Endothelial cell of hepatic sinusoid (primary cell): ENCODE results near the gene PIGR.

Experiments
- in situ Hi-C: cut with HindIII; loops from 2 replicates; pipeline ENCODE4 v1.10.0; 2017; ENCODE audit warnings: low sequenced_read_pairs

The PIGR gene

DNA sequence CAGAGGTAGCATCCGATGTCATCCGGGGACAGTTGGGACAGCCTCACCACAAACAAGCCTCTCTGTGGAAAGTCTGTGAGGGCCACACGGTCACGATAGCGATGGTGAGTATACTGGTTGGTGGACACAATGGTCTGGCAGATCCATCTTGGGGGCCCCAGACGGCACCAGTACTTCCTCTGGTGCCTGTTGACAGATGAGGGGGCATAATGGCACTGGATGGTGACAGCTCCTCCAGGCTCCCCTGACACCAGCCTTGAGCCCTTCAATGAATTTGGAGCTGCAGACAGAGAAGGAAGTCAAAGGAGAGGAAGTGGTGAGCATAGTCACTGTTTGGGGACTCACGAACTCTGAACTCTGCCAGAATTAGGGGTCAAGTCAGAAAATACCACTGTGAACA lies 16.0 kb upstream of the PIGR start:
- in situ Hi-C loops, result no loop called here

DNA sequence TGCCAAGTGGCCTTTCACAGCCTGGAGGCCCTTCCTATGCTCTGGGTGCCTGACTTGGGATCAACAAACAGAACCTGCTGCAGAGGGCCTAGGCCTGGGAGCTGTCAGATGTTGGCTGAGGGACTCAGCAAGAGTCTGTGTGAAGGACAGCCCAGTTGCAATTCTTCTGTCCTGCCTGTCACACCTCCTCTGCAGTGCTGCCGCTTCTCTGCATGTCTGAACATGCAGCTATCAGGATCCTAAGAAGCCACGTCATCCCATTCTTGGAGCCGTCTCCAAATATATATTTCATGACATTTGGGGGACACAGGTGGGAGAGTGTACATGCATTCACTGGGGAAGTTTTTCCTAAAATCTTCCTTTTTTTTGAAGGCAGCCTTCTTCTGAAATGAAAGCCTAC lies 15.4 kb upstream of the PIGR start:
- in situ Hi-C loops, result no loop called here

DNA sequence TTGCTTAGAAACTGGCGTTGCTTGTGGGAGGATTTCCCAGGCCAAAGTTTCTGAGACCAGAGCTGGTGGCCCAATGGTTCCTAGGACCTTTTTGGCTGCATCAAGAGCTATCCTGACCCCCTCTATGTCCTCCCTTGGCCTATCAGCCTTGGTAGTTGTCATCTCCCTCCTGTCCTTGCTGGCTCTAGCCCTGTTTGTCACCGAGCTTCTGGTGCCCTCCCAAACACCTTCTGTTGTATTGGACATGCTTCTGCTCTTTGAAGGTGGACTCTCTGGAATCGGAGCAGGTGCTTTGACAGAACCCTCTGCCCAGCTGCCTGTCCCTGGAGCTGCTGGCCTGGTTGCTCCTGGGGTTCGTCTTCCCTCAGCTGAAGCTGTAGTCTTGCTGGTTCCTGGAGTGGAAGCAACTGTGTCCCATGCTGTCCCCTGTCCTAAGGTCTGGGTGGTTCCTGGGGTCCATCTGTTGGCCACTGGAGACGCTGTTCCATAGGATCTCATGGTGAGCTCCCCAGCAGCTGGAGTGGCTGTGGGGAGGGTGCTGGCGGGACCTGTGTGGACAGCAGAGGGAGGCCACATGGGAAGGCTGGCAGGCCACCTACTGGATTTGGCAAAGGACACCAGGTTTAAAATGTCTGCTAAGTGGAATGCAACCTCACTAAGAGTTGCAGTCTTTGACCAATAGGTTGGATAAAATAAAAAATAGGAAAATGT lies 14.6 kb upstream of the PIGR start:
- in situ Hi-C loops, result no loop called here

DNA sequence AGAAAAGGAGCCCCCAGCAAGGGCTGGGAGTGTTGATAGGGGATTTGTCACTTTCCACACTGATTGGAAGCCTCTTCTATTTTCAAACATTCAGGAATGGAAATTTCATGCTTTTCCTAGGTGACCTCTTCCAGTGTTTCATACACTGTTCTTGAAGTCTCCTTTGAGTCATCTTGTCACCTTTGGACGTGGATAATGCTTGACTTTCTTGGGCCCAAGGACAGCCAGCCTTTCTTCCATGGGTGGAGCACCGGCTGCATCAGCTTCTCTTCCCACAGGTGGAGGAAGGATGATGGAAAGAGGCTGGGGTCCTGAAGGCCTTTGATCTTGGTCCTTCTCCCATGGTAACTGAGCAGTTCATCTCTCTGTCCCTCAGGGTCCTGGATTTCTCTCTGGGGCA lies 11.9 kb upstream of the PIGR start:
- in situ Hi-C loops, result no loop called here

DNA sequence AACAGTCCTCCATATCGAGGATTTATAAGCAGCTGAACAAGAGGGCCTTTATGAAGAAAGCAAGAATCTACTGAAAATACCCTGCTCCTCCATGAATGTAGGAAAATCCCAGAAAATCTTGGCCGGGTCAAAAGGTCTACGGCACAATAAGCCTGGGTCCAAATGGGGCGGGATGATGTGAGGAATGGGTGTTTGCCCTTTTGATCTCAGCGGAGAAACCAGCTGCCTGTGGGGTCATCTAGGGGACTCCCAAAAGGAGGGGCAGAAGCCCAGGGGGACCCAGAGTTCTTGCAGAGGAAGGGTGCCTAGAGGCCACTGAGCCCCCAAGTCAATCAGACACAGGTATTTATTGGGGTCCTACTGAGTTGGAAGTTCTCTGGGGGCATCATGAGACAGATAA lies 11.4 kb upstream of the PIGR start:
- in situ Hi-C loops, result no loop called here

DNA sequence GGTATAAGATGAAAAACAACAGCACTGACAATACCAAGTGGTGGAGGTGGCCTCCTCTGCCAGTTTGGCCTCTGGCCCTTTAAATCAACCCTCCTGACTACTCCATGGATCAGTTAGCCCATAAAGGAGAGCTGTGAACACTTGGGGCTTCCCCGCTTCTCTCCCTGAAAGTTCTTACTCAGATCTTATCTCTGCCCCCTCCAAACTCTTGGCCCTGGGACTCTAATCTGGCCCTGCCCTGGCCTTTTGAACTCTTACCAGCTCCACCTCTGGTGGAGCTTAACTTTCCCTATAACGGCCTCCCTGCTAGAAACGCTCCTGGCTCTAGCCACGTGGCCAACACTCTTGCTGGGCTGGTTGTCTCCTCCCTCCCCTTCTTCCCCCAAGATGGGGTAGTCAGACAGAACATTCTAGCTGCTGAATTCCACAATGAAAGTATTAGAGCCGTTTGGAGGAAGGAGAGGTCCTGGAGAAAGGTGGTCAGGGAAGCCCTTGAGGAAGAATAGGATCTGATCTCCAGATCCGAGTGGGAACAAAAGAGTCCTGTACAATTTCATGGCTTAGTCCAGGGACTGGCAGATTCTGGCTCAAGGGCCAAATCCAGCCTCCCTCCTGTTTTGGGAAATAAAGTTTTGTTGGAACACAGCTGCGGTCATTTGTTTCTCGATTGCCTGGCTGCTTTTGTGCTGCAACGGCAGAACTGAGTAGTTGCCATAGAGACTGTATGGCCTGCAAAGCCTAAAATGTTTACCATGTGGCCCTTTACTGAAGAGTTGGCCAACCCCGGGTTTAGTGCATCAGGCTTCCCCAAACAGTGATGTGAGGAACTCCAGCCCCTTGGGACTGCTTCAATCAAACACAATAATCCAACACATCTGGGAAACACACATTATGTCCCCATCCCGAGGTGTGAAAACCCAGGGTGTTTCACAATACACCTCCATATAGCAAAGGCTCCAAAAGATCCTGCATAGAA lies 9.5 kb upstream of the PIGR start:
- in situ Hi-C loops, result no loop called here

DNA sequence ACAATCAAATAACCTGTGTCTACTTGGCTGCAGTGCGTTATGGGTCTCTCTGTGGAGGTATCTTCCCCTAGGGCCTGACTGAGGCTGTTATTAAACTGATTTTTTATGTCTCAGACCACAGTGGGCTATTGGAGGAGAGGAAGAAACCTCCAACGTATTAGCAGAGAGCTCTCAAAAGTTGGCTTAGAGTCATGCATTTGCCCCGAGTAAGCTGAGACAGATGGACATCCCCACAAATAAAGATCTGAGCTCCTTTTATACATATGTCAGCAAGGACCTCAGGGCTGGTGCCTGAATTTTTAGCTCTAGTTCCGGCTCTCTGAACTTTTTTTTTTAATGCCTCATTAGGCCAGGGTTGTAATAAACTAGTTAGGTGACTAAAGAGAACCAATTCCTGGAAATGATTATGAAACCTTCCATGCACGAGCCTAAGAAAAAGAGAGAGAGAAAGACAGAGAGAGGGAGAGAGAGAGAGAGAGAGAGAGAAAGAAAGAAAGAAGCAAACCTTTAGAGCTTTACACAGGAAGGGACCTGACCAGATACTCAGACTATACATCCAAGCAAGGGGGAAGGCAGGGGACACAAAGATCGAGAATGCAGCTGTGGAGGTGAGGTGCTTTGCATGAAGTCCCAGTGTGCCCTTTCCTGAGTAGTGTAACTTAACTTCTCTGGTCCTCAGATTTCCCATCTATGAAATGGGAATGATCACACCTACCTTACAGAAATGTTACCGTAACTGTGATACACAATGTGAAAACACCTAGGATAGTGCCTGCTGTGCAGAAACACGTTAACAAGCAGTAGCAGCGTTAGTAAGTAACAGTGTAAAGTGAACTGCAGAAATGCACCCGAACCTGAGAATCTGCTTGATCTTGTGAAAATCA lies 8.4 kb upstream of the PIGR start:
- in situ Hi-C loops, result no loop called here

DNA sequence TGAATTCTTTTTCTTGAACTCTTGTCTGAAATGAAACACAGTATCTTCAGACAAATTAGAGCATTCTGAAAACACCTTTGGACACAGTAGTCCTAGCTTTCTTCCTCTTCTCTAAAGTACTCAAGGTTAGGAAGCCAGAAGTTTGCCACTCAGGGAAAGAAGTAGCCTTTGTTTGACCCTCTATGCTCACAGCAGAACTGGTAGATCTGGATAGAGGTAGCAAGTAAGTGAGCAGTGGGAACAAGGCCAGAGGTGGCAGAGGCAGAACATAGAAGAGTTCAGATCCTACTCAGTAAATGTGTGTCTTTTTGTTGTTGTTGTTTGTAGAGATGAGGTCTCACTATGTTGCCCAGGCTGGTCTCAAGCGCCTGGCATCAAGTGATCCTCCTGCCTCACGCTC lies 7.4 kb upstream of the PIGR start:
- in situ Hi-C loops, result no loop called here

DNA sequence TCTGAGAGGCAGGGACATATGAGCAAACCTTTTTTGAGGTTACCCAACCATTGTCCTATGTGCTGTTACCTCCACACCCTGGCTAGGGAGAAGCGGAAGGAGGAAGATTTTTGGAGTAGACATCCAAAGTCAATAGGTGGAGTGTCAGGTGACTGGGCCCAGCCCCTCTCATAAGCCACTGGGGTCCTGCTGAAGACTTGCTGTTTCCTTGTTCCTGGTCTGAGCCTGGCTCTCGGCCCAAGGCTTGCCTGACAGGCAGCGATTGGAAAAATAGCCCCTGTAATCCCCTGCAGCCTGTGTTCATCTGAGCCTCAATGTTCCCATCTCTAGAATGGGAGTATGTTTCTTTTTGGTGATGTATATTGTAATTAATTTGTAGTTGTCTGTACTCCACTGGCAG lies 6.9 kb upstream of the PIGR start:
- in situ Hi-C loops, result no loop called here

DNA sequence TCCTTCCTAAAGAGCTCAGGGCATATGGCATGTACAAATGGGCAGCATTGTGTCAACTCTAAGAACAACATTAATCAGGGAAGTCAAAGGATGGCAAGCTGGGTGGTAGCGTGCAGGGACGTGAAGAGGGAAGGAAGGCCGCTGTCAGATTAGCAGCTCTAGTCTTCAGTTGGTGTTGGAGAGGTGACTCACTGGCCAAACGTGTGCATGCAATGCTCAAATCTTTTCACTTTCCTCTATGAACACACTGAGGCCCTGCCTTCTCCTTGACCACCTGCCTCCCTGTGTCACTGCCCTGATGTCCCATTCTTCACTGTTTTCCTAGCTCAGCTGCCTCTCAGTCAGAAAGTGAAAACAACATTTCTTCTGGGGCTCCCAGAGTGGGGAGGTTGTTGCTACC lies 5.9 kb upstream of the PIGR start:
- in situ Hi-C loops, result no loop called here

DNA sequence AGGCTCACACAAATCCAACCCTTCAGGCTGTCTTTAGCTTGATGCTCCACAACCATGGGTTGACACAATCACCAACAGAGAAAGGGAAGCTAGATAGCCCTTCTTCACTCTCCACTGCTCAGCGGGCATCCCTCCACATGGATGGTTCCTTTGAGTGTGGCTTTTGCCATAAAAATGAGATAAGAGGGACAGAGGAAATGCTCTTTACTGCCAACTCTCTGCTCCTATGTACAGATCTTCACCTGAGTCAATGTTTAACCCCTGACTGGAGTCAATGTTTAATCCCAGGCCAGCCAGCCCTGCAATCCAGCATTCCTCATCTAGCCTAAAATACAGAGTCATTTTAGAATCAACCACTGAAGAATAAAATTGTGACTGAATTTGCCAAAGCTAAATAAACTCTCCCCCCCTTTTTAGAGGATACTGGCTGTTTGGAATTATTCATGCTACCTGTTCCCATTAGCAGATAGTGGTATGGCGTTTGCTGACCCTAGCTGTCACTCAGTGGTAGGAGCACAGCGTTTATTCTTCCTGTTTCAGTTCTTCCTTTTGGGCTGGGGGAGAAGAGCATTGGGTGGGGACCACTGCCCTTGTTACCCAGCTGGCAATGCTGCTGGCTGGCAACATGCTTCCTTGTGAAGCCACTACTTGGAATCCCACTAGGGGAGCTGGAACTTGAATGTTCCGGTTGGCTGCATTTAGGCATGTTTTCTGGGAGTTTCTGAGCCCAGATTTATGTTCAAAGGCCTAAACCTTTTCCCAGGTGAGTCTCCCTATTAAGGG lies 5.2 kb upstream of the PIGR start:
- in situ Hi-C loops, result no loop called here

DNA sequence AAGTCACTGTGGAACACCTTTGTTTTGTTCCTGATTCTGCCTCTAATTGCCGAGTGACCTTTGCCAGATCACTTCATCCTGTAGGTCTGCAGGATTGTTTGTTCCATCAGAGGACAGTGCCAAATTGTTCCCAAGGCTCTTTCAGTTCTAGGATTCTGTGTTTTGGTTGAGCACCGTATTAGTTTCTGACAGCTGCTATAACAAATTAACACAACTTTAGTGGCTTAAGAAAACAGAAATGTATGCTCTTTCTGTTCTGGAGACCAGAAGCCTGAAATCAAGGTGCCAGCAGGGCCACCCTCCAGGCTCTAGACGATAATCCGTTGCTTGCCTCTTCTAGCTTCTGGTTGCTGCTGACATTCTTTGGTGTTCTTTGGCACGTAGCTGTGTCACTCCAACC lies 3.4 kb upstream of the PIGR start:
- in situ Hi-C loops, result no loop called here

DNA sequence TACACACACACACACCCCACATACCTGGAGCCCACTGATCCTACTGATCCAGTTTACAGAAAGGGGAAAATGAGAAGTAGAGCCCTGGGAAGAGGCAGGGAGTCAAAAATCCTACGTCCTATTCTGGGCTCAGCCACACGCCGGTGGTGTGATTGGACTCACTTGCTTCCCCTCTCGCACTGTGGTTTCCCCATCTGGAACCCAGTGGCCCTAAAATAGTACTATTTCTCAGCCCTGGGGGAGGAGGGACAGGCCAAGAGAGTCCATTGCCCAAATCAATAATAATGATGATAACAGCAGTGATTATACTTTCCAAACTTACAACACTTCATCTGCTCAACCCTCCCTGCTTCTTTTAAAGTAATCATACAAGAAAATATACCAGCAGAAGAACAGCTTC lies 2.9 kb upstream of the PIGR start:
- in situ Hi-C loops, result no loop called here

DNA sequence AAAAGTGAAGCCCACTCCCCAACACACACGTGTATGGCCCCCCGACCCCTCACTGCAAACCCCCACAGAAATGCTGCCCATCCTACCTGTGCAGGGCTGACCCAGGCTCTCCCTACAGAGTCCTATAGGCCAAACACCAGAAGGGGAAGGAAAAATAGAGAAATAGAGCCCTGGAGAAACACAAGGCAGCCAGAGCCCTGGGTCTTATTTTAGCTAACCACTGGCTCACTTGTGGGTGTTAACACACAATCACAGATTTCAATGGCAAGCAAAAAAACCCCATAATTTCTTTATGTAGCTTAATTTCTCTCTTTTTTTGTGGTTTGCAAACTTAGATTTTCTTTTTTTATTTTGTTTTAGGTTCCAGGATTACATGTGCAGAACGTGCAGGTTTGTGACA lies 989 bp upstream of the PIGR start:
- in situ Hi-C loops, result no loop called here

DNA sequence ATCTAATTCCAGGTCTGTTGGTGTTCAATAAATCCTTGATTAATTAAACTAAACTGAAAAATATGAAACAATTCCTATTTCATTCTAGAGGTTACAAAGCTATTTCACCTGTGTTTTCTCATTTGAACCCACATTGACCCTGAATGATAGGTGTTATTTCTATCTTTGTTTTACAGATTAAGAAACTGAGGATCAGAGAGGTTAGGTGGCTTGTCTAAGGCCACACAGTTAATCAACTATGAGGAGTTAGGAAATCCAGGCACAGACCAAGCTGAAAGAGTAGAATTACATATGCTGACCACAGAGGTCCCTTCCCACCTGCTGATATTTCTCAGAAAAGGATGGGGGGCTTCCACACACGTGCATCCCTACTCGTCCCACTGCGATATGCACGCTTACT lies 487 bp downstream of the PIGR start:
- in situ Hi-C loops, result no loop called here

DNA sequence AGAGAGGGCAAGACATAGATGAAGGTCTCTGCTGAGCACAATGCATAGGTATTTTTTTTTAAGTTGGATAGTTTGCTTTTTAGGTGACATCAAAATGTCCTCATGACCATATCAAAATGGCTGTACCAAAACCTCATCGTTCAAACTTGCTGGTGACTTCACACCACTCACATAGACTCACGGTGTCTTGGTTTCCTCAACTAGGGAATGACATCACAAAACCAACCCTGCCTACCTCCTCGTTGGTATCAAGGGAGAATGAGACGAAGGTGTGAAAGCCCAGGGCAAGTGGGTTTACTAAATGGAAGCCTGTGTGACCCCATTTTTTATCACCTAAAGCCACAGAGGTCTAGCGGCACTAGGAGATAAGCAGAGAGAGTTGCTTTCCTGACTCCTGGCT lies 1.6 kb downstream of the PIGR start:
- in situ Hi-C loops, result no loop called here

DNA sequence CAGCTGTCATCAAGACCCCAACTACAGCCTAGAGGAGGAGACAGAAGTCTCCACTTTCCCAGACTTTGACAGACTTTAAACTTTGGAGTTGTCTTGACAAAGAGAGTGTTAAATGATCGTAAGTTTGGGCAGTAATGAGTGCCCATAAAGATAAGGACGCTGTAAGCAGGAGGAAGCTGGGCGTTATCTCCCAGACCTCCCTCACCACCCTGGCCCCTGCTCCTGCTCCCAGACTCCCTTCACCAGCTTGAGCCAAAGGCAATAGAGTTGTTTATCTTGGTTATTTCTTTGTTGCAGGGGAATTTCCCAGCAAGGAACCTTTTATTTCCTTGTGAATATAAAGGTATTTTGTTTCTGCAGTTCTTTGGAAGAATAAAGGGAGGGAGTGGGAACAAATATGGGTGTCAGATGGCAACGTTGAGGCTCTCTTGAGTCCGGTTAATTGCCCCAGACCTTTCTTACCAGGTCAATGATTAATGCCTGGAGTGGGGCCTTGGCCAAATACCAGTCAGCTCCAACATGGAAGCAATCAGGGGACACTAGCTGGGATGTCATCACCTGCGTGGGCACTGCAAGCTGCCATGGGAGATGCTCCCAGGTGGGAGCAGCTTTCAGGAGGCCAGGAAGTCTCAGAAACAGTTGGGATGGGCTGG lies 4.4 kb downstream of the PIGR start:
- in situ Hi-C loops, result no loop called here

DNA sequence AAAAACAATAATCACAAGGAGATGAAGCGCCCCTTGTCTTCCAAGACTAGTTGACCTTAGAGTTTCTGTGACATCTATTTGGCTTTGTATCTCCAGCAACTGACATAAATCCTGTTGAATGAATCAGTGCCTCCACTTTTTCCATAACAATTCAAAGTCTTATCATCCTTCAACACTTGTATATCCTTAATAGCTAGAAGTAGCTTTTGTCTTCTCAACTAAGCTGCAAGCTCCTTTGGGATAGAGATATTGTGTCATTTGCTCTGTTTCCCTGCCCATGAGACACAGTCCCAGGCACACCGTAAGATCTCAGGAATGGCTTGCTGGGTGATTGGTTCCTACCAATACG lies 5.7 kb downstream of the PIGR start:
- in situ Hi-C loops, result no loop called here

DNA sequence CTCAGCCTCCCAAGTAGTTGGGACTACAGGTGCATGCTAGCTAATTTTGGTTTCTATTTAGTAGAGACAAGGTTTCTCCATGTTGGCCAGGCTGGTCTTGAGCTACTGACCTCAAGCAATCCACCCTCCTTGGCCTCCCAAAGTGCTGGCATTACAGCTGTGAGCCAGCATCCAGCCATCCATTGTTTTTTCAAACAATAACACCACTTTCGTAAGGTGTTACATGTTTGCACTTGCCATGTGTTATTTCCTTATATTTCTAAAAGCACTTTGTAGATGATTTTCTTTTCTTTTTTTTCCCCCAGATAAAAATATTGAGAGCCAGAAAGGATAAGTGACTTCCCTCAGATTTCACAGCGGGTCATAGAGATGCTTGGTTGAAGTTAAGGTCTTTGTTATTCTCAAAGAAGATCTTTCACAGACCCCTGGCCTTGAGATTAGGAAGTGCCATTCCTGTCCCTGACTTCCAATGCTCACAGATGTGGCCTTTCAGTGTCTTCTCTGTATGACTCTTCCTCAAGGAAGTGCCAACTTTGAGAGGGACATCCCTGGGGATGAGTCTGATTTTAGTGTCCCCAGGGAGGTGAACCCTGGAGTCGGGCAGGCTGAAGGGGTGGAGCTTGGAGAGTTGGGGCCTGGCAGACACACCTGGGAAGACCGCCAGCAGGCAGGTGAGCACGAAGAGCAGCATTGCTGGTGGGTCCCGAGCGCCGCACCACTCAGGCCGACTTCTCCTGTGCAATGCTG lies 6.3 kb downstream of the PIGR start:
- in situ Hi-C loops, result no loop called here
